H1 (cell line): ENCODE results near the gene OPHN1. TPM values are rescaled to one million over a fixed set of nuclear protein-coding genes. Genes with fewer than 3 reads are reported as not detected.

Experiments
- BRCA1 ChIP-seq: IDR thresholded peaks from 2 replicates; pipeline ENCODE4 v1.6.1; 2012; ENCODE audit warnings: low read depth, low read length, improper control_type of control experiment
- HDAC2 ChIP-seq, 2 experiments: fragments of 300-600 bp in 1 of 2; sonication (generic) in 1 of 2; IDR thresholded peaks; 2 replicates each; pipeline ENCODE4 v1.6.1; 2011 to 2012; ENCODE audit warnings: low read depth in 2 of 2, low read length in 2 of 2, mild to moderate bottlenecking in 2 of 2, moderate library complexity in 2 of 2, borderline replicate concordance in 1 of 2, inconsistent platforms in 1 of 2
- JUN ChIP-seq: IDR thresholded peaks from 2 replicates; pipeline ENCODE4 v1.6.1; 2011; ENCODE audit warnings: low read depth, mild to moderate bottlenecking, improper control_type of control experiment, low read length
- RAD21 ChIP-seq, 2 experiments: IDR thresholded peaks in 1 of 2; conservative IDR thresholded peaks in 1 of 2; 2 replicates each; pipeline ENCODE4 v1.6.1; 2011; ENCODE audit warnings: low read depth in 2 of 2, low read length in 2 of 2, improper control_type of control experiment in 1 of 2, inconsistent platforms in 1 of 2, mild to moderate bottlenecking in 1 of 2, moderate library complexity in 1 of 2
- TBP ChIP-seq: IDR thresholded peaks from 2 replicates; pipeline ENCODE4 v1.6.1; 2011; ENCODE audit warnings: low read depth, low read length, improper control_type of control experiment
- polyA plus RNA-seq, 7 experiments: library from polyadenylated mRNA; depleted of rRNA in 3 of 7; stranded (reverse) in 5 of 7; unstranded in 2 of 7; fragments of >200 nt in 5 of 7; fragments of 200-250 nt in 2 of 7; gene quantifications; 1 replicate in 5 of 7; 2 replicates in 1 of 7; 4 replicates in 1 of 7; pipeline versions ENCODE4 v1.2.1 to v1.2.3, GENCODE V29; 2011 to 2013; ENCODE audit warnings: missing spikeins in 2 of 7, mixed read lengths in 2 of 7
- total RNA-seq: library from RNA; stranded (reverse); fragmentation: NEBNext Ultra II Directional; extraction: Animal tissue kit (Norgen Biotek cat#: 25700); gene quantifications from 2 replicates; pipeline ENCODE4 v1.2.1, GENCODE V29; 2021

The OPHN1 gene
- total and polyA plus RNA-seq, 2 of the 8 experiments (the other 6 are each of a cell fraction or from before 2014, with no cell fraction given): 1.2 to 3.5 TPM

DNA sequence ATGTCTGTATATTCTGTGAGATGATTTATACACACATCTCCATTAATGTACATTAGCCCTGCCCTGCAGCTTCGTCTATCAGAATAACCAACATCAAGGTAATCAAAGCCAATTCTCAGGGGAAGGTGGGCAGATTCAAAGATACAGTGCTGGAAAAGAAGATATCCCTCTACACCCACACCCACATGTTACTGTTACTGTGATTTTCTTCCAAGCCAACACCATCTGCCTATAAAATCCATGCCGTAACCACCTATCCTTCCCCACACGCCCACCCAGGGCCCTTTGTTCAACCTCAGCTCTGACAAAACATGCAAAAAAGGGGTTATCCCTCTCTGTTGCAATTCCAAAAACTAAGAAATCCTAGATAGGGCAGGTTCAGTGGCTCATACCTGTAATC lies 20.0 kb downstream of the OPHN1 start (continued):
- TF ChIP-seq RAD21 (IDR thresholded peaks at IDR 0.05 in 1 of 2, conservative IDR thresholded peaks at IDR 0.05 in 1 of 2; ENCODE audit: low read depth in 2 of 2, low read length in 2 of 2) (no peak), HDAC2 (IDR thresholded peaks at IDR 0.05; ENCODE audit: borderline replicate concordance in 1 of 2, low read depth in 2 of 2, low read length in 2 of 2) (no peak), JUN (no peak), BRCA1 (no peak), TBP (no peak)
- TF ChIP-seq, all 59 proteins: peak for 0
